CD4-positive, alpha-beta T cell treated with Interleukin-21 for 1 hour (primary cell): ENCODE measurements around the gene CLPSL2.

Experiments
- DNase-seq: peaks from one replicate; pipeline ENCODE4 v3.0.0-alpha.2; 2020

CLPSL2 gene

DNA sequence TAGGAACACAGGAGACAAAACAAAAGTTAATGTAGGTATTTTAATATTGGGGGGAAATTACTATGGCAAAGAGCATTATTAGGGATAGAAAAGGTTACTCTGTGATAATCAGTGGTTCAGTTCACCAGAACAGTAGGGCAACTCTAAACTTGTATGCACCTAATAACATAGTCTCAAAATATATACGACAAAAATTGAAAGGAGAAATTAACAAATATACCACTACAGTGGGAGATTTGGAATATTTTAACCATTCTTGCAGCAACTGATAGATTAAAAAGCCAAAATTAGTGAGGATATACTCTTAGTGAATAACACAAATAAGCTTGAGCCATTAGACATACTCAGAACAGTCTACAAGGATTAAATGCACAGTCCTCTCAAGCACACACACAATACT is 28.5 kb upstream of the CLPSL2 start:
- DNase-seq = no peak

DNA sequence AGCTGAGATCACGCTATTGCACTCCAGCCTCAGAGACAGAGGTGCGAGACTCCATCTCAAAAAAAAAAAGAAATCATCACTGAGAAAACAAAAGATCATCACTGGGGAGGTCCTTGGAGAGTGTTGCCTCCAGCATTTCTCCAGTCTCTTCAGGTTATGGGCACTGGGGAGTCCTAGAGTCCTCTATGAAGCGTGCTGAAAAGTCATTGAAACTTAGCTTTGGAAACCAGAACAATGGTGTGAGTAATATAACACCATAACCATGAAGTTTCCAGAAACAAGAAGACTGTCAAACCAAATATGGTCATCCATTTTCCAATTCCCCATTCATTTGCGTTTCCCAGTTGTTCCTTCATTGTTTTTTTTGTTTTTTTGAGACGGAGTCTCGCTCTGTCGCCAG is 25.8 kb upstream of the CLPSL2 start:
- no peak for DNase-seq

DNA sequence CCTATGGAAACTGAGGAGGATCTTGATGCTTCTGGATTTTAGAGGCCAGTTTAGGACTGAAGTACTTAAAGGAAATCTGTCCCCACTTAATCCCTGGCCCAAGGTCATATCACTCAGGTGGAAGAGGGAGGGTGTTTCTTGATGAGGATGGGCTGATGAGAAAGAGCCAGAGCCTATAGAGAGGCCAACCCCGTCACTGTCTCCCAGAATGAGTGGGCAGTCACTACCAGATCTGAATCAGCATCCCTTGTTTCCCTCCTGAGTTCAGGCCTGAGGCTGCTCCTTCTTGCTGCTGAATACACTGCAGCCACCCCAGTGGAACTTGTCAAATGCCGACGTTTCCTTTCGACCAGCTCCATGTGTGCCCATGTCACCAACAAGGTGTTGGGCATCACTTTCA is 24.8 kb upstream of the CLPSL2 start:
- no peak for DNase-seq

DNA sequence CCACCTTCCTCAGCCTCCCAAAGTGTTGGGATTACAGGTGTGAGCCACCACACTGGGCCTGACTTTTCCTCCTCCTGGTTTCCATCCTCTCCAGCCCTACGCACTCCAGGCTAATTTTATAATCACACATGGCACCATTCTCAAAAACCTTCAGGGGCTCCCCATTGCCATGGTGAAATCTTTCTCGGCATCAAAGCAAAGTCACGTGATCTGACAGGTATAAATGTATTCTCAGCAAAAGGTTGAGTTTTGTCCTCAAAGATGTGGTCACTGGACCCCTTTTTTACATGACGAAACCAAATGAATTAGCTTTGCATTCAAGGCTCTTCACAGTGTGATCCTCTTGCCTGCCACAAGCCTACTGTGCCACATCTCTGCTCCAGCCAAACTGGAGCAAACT is 24.1 kb upstream of the CLPSL2 start:
- DNase-seq = no peak

DNA sequence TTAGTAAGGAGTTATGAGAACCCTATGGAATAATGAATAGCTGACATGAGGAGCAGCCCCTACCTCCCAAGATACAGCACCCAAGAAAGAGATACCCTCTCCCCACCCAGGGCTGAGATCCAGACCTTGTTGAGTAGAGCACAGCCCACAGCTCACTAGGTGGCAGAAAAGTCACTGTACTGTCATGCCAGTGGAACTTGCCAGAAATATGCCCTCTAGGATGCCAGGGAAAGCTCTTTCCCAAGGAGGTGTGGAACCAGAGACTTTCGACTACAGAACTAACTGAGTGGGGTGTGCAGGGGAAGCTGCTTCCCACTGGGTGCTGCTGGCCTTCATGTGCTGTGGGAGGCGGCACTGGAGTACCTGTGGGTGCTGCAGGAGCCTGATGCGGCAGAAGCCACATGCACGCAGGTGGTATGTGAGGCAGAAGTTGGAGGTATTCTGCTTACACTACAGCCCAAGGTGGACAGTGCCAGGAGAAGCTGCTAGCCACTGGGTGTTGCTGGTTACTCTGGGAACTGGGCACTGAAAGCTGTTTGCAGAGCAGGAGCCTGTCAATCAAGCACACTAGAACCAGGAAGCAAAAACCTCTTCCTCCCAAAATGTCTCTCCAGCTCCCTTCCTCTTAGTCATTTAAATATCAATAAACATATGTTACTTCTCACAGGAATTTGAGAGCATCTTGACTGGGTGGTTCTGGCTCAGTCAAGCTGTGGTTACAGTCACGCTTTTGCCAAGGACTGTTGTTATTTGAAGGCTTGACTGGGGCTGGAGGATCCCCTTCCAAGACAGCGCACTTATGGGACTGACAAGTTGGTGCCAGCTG is 21.7 kb upstream of the CLPSL2 start:
- no peak for DNase-seq

DNA sequence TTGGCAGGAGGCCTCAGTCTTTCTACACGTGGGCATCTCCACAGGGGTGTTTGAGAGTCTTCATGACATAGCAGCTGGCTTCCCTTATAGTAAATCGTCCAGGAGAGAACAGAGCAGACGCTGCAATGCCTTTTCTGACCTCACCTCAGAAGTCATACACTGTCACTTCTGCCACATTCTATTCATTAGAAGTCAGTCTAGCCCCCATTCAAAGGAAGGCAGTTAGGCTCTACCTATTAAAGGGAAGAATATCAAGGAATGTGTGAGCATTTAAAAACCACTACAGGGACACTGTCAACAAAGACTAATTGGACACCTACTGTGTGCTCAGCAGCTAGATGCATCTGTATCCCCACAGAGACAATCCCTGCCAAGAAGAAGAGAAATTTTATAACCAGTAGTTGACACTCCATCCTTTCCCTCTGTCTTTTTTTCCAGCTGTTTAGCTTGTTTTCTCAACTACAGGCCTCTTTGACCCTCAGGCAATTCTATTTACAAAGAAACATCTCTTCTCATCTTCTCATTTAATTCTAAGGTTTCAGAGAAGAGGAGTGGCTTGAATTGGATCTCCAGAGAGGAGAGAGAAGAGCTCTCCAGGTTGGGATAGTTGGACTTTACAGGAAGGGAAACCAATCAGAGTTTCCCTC is 21.0 kb upstream of the CLPSL2 start:
- DNase-seq = no peak

DNA sequence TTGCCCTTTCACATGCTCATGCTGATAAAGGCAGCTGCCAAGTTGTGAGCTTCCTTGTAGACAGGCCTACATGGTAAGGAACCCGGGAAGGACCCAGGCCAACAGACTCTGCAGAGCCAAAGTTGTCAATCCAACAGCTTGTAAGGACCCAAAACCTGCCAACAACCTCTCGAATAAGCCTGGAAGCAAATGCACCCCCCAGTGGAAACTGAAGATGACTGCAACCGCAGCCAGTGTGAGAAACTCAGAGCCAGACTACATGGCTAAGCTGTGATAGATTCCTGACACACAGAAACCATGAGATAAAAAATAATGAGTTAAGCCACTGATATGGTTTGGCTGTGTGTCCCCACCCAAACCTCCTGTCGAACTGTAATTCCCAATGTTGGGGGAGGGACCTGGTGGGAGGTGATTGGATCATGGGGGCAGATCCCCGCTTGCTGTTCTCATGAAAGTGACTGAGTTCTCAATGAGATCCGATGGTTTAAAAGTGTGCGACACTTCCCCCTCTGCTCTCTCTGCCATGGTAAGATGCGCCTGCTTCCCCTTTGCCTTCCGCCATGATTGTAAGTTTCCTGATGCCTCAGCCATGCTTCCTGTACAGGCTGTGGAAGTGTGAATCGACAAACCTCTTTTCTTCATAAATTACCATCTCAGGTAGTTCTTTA is 18.8 kb upstream of the CLPSL2 start:
- peak; percentile 12 for DNase-seq

DNA sequence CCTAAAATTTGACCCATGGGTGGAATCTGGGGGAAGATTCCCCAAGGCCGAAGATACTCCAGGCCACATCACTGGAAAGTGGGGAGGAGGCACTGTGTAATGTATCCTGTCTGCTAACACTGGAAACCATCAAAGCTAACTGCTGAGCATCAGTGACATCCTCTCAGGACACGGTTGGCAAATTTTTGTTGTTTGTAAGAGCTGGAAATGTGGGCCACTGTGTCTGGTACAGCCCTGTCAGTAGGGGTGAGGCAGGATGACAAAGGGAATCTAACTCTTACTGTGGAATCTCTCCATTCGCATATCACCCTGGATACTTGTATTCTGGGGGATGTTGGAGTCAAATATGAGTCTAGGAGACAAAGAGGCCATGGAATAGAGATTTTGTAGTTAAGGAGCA is 17.0 kb upstream of the CLPSL2 start:
- no peak for DNase-seq

DNA sequence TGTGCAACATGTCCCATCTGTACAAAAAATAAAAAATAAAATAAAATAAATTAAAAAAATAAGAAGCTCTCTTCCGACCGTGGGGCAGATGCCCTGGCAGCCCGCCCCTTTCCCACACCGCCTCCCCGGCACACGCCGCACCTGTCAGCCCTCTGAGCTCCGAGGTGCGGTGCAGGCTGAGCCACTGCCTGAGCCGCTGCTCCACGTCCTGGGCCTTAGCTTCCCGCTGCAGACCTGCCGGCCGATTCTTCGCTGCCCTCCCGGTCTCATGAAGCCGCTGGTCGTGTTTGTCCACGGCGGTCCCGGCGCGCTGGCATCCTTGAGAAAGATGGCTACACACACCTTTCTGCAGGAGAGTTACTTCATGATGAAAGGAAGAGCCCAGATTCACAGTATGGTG is 10.7 kb upstream of the CLPSL2 start:
- DNase-seq = no peak

DNA sequence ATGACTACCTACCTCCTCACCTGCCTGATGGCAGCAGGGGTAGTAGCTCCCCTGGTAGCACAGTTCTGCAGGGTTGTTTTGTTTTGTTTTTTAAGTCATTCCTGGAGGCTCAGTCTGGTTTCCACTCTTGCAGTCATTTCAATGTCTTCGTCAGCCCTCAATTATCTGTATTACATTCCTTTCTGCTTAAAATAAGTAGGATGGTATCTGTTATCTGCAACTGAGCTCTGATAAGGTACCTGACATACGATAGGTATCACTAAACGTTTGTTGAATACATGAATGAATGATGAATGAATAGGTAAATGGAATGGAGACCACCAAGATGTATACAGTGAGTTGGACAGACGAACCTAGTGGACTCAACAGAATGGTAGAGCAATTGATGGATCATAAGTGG is 7.2 kb upstream of the CLPSL2 start:
- no peak for DNase-seq

DNA sequence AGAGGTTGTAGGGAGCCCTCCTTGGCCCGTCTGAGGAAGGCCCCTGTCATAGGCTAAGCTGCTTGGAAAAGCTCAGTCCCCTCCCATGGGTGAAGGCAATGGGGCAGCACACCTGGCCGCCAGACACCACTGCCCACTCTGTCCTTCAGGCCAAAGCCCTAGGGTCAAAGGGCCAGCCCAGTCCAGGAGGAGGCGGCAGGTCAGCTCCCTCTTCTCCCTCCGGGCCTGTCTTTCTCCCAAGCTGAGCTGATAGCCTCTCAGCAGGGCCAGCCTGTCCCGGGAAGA is 5.1 kb upstream of the CLPSL2 start:
- no peak for DNase-seq

DNA sequence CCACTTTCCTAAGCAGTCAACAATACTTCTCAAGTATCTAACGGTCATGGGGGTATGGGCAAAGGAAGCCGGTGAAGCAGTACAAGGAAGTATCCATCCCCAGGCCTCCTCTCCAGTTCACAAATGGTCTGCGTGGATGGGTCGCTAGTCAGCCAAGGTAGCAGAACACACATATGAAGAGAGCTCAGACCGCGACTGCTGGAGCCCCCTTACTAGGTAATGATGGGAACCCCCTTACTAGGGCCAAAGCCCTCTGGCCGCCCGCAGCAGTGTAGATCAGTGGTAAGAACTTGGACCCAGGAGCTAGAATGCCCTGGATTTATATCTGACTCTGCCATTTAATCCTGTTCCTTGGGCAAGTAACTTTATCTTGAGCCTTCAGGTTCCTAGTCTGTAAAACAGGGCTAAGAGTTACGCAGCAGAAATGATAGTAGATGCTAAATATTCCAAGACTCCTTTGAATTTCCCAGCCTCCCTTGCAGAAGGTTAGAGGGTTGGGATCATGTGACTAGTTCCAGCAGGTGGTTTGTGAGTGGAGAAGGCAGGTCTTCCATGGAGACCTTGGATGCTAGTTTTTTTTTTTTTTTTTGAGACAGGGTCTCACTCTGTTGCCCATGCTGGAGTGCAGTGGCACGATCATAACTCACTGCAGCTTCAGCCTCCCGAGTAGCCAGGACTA is 2.1 kb upstream of the CLPSL2 start:
- DNase-seq = no peak

DNA sequence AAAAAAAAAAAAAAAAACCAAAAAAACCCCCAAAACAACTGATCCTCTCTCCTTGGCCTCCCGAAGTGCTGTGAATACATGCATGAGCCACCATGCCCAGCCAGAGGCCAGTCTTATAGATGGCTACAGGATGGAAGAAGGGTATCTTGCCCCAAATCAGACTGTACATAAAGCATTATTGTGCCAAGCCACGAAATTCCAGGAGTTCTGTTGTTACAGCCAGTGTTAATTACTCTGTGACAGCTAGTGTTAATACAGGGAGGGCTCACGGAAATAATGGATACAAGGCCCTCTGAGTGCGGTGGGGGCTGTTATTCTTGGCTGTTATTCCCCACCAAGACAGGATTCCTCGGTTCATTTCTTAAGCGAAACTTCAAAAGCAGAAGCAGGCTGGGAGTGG is 1.4 kb upstream of the CLPSL2 start:
- DNase-seq = no peak

DNA sequence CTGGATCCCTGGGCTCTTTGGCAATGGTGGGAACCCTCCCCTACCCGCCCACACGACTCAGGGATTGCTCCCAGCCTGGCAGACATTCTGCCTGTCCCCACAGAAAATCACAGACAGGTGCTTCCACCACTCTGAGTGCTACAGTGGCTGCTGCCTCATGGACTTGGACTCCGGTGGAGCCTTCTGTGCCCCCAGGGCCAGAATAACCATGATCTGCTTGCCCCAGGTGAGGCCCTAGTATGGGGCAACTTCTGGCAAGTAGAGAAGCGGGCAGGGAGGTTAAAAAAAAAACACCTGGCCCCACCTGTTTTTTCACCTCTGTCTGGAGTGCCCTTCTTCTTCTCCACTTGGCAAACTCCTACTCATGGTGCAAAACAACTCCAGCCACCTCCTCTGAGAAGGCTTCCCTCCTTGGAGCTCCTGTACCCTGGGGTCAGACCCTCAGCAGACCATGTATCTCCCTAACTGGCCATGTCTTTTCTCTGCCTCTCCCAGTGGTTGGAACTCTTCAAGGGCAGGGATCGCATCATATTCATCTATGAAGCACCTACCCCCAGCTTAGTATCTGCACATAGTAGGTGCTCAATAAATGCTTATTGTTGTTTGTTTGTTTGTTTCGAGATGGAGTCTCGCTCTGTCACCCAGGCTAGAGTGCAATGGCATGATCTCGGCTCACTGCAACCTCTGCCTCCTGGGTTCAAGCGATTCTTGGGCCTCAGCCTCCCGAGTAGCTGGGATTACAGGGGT is 1.1 kb downstream of the CLPSL2 start:
- DNase-seq = no peak

DNA sequence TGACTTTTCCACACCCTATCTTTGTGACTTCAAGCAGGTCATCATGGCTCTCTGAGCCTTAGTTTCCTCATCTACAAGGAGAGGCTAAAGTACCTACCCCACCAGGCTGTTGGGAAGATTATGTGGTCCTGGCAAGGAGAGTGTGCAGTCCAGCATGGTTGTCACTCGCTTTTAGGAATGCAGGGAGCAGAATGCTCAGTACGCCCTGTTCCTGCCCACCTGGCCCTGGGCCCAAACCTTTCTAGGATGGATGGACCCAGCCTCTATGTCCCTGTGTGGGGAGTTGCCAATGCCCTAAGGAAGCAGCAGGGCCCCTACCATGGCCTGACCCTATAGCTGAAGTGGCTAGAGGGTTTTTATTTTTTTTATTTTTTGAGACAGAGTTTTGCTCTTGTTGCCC is 2.0 kb downstream of the CLPSL2 start:
- no peak for DNase-seq

DNA sequence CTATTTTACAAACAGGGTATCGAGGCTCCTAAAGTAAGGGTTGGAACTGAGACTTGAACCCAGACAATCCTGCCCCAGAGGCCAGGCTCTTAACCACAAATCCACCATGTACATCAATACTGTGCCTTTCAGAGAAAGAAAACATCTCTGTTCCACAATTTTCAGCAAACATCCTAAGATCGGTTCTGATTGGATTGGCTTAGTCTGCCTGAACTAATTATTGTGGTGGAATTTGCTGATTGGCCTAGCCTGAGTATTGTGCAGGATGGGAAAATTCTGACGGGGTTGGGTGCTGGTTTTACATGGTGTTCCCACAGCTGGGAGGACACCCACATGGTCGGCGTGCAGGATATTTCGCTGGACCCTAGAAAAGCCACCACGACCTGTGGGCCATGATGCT is 4.3 kb downstream of the CLPSL2 start, which contains the start of gene CLPSL1:
Gene CLPSL1 (plus strand): TSS at position 301 of the 400 bp plus-strand sequence. CDS start 92 bp downstream, at position 393.
- no peak for DNase-seq

DNA sequence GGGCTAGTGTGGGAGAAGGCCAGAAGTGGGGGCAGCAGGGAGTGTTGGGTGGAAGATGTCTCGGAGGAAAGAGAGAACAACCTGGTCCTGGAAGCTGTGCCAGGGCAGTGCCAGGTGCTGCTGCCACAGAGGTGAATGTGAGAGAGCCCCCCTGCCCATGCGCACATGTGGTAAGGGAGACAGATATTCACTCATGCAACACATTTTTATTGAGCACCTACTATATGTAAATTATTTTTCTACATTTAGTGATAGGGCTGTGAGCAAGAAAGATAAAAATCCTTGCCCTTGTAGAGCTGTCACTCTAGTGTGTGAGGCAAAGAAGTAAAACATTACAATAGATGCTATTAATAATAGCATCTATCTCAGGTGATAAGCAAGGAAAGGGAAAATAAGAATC is 4.9 kb downstream of the CLPSL2 start:
- no peak for DNase-seq

DNA sequence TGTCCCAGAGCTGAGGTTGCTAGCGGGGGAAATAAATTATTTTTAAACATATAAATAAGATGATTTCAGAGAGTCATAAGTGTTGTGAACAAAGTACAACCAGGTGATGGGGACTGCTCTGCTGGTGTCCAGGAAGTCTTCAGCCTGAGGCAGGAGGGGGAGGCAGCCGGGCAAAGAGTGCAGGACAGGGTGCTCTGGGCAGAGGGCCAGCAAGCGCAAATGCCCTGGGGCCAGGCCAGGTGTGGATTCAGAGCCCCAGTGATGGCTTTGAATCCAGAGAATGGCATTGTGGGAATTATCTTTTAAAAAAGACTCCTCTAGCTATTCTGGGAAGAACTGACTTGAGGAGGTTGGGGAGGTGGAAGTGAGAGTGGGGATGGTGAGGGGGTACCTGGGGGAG is 6.0 kb downstream of the CLPSL2 start:
- DNase-seq = no peak

DNA sequence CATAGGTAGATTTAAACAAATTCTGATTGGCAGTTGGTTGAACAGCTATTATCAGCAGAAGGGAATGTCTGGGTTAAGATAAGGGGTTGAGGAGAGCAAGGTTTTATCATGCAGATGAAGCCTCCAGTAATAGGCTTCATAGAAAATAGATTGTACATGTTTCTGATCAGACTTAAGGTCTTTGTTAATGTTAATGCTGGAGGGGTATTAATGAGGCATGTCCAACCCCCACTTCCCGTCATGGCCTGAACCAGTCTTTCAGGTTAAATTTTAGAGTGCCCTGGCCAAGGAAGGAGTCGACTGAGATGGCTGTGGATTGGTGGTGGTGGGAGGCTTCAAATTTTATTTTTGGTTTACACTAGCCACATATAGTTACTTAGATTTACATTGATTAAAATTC is 7.8 kb downstream of the CLPSL2 start:
- DNase-seq = no peak

DNA sequence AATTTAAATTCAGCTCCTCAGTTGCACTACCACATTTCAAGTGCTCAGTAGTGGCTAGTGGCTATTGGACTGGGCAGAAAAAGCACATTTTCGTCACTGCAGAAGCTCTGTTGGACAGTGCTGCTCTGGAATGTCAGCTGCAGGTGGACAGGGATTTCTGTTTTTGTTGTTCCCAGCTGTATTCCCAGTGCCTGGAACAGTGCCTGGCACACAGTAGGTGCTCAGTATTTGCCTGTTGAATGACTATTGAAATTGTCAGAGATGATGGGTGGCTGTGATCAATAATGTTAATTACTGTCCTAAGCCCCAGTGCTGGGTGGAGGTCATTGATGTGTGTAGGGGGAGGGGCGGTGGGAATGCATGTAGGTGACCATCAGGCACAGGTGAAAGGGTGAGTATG is 9.9 kb downstream of the CLPSL2 start:
- DNase-seq = no peak

DNA sequence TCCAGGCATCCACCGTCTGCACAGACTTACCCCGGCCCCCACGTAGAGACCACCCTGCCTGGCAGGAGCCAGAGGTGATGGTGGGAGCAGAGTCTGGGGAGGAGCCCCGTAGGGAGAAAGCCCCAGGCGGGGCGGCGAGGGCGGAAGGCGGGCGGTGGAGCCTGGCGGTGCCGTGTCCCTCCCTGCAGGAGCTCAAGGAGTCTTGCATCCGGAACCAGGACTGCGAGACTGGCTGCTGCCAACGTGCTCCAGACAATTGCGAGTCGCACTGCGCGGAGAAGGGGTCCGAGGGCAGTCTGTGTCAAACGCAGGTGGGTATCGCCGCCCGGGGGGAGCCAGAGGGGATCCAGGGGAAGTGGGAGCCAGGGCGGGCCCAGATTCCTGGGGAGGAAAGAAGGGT is 10.4 kb downstream of the CLPSL2 start:
- DNase-seq = no peak

DNA sequence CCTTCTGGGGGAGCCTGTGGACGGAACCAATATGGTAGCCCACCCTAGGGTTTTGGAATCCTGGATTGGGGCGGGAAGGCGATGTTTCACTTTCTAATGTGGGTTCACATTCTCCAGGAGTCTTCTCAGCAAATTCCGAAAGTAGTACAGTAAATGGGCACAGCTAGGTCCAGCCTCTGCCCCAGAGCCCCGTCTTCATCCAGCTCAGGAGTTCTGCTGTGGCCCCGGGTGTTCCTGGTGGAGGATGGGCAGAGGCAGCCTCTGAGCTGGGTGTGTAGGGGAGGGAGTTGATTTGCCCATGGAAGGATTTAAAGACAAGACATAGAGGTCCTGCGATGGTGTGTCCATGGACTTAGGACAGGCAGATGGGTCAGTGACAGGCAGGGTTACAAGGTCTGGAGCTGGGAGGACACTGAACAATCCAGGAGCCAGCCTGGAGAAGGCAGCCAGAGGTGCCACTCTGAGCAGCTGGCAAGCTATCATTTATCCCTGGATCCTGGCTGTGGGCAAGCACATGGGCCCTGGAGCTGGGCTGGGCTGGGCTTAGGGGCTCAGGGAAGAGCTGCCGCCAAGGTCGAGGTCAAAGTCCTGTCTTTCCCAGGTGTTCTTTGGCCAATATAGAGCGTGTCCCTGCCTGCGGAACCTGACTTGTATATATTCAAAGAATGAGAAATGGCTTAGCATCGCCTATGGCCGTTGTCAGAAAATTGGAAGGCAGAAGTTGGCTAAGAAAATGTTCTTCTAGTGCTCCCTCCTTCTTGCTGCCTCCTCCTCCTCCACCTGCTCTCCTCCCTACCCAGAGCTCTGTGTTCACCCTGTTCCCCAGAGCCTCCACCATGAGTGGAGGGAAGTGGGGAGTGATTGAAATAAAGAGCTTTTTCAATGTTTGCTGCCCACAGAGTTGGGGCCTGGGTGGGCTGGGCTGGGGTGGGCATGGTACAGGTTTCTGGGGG is 11.1 kb downstream of the CLPSL2 start:
- no peak for DNase-seq
